ENCODE results near the gene SCRN2. TPM values are rescaled to one million over a fixed set of nuclear protein-coding genes. Genes with fewer than 3 reads are reported as not detected.
A peak's percentile ranks its signal among the peaks of the same experiment; 100 is the strongest.

SCRN2 gene
- total RNA-seq, 1 experiment from 2014 or later, result 27.3 TPM

GRCh38 chr17:47846716-47847340 lies 5.8 kb upstream of the SCRN2 start:
- no peak for DNase-seq (ENCODE audit: low spot score)

- DNase-seq (ENCODE audit: low spot score), result no peak
These were observed 4.6 kb upstream of the SCRN2 start for GRCh38 chr17:47845716-47846075.

DNA sequence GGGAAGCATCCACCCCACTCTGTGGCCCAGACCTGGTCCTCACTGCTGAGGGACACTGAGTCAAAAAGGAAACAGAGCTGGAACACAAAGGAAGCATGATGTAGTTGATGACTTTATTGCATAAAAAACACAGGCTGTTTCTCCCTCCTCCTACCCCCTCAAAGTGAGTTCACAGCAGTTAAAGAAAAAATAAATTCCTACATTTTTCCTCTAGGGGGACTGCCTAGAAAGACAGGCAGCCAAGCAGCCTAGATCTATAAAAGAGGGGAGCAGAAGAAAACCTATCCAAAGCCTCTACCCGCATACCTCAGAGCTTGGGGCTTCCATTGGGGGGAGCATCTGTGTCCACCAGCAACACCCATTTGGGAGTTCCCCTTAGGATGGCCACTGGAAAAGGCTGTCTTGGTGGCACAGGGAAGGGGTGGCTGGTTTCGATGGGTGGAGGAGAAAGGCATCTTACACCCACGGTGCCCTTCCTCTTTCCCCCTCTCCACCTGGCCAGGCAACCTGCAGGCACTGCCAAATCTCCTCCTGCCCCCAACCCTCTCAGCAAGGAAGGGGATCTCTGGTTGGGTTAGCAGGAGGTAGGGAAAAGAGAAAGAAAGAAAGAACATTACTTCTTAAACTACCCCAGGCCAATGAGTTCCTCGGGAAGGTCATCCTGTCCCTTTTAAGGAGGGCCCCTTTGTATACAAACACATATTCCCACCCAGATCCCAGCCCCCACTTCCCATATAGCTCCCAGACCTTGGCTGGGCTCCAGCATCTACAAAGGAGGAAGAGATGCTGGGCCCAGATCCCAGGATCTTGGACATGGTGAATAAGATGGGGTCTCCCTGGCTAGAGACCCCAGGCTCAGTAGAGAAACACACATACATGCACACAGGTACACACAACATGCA lies 4.0 kb upstream of the SCRN2 start:
- DNase-seq (ENCODE audit: low spot score), result peak; percentile 32

GRCh38 chr17:47844227-47844626 lies 3.2 kb upstream of the SCRN2 start:
- peak; percentile 49 for DNase-seq (ENCODE audit: low spot score)

DNA sequence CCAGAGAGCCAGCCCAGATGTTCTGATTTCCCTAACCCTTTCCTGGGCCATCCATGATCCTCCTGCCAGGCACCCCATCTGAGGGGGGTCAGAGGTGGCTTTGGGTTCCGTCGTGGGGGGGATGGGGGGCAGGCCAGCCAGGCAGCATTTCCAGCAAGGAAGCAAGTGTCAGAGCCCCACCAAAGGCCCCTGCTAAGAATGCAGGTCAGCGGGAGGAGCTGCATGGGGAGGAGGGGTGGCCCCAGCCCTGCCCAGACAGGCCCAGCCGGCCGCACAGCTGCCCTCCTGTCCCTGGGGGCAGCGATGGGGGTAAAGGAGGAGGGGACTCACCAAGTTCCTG lies 2.3 kb upstream of the SCRN2 start:
- DNase-seq (ENCODE audit: low spot score), result no peak

DNA sequence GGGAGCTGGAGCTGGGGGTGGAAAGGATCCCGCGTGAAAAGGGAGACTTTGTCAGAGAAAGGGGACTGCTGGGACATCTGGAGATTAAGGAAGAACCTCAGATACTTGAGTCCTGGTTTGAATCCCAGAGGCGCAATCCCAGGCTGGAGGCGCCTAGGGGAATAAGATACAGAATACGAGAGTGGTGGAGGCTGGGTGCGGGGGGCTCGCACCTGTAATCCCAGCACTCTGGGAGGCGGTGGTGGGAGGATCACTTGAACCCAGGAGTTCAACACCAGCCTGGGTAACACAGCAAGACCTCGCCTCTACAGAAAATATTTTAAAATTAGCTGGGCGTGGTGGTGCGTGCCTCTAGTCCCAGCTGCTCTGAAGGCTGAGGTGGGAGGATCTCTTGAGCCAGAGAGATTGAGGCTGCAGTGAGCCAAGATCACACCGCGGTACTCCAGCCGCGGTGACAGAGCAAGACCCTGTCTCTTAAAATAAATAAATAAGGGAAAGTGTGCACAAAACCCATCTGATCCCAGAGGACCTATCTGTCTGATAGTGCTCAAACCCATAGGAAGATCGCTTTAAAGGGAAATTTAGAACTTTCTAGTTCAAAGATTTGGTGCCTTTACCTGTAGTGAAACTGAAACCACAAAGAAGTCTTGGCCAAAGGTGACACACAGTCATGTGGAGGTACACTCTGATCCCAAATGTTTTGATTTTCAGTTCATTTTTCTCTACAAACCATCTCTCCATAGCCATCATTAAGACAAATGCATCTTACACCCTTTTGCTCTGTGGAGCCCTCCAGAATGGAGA lies 617 bp upstream of the SCRN2 start:
- DNase-seq (ENCODE audit: low spot score), result no peak

DNA sequence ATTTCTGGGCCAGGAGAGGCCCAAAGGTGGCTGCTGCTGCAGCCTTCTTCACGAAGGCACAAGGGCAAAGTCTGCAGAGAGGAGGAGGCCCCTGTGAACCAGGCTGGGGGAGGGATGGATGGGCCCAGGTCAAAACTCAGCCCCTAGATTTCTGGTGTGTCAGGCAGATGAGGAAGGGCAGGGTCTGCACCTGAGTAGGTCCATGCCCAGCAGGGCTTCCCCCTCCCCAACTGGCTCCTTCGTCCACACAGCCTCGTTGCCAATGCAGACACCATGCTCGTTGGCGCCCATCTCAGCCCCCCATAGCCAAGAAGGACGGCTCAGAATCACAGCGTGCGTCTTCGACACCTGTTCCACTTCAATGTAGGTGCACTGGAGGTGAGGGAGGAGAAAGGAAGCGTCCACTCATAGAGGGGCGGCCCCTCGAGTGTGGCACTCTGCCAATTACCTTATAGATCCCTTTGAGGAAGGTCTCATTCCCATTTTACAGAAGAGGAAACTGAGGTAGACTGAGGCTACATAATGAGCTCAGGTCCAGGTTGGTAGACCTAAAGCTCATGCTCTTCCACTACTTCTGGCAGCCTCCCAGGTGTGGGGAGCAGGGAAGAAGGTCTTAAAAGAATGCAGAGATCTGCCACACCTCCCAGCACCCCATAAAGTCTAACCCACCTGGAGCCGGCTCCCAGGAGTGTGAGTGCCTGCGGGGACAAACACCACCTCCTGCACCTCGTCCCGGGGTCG lies 902 bp downstream of the SCRN2 start:
- DNase-seq (ENCODE audit: low spot score), result peak; percentile 22

- DNase-seq (ENCODE audit: low spot score), result no peak
These were observed 2.0 kb downstream of the SCRN2 start for GRCh38 chr17:47839071-47839470.

DNA sequence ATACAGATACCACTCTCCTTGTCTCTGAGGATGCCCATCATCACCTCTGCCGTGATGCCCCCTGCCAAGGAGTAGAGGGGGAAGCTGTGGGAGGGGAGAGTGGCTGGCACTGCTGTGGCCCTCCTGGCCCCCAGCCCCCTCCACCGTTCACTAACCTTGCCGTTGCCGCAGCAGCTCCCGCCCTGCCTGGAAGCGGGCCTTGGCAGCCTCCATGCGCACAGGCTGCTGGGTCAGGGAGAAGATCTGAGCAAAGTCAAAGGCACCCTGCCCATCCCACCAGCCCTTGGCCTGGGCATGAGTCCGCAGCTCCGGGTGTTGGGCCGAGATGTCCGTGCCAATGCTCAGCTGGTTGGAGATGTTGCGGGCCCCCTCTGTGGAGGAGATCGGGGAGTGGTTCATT lies 2.4 kb downstream of the SCRN2 start:
- DNase-seq (ENCODE audit: low spot score), result no peak

DNA sequence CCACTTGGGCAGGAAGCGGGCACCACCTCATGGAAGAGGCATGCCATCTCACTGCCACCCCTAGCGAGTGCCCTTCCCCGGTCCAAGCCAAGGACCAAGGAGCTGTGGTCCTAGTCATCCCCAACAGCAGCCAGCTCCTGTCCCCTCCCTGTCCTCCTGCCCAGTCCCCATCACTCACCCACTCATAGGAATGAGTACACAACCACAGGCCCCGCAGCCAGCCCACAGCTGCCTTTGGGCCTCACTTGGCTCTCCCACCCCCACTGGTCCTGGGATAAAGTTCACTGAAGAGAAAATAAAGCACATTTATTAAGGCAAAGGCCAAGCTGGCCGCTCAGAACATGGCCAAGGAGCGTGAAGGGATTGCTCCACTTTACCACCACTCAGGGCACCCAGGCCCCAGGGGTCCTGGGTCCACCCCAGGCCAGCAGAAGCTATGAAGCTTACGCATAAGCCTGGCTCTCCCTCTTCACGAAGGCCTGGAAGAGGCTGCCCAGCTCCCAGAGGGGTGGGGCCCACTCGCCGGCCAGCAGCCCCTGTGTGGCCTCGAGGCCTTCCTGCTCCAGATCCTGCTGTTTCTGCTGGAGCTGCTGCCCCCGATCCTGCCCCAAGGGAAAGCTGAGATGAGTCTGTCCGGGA lies 3.6 kb downstream of the SCRN2 start:
- DNase-seq (ENCODE audit: low spot score), result no peak

DNA sequence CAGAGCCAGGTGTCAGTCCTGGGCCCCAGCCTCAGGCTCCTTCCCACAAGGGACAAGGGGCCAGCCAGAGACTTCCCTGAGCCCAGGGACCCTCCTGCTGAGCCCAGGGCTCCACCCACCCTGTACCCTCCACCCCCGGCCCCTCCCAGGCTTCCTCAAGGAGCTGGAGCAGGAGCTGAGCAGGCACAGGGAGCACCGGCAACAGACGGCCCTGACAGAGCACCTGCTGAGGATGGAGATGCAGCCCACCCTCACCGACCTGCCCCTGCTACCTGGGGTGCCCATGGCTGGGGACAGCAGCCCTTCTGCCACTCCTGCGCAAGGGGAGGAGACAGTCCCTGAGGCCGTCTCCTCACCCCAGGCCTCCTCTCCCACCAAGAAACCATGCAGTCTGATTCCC lies 4.5 kb downstream of the SCRN2 start:
- DNase-seq (ENCODE audit: low spot score), result no peak

DNA sequence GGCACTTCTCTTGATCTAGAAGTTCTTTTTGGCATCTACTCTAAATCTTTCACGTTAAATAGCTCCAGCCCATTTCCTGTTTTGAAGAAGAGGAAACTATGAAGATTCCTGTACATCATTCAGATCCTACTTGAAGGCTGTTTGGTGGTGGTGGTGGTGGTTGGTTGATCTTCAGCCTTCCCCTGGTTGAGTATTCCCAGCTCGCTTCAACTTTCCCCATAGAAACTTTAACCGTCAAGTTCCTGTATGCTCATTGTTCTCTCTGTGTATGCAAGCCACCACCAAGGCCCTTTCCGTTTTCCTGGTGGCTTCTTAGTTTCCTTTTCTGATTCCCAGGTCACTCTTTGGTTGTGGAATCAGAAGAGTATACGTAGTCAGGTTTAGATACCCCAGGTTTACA lies 6.3 kb downstream of the SCRN2 start:
- no peak for DNase-seq (ENCODE audit: low spot score)

DNA sequence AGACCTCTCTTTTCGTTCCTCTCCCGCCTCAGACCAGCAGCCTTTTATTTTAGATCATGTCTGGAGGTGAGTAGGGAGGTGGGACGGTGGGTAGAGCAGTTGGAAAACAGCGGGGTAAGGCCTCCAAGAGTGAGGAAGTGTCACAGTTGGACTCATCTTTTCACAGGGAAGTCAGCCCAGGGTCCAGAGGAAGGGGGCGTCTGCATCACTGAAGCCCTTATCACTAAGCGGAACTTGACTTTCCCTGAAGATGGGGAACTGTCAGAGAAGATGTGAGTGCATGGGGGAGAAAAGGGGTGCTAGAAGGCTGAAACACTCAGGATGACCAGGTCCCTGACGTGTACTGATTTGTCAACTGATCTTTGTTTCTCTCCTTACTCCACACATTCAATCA lies 9.1 kb downstream of the SCRN2 start:
- no peak for DNase-seq (ENCODE audit: low spot score)

DNA sequence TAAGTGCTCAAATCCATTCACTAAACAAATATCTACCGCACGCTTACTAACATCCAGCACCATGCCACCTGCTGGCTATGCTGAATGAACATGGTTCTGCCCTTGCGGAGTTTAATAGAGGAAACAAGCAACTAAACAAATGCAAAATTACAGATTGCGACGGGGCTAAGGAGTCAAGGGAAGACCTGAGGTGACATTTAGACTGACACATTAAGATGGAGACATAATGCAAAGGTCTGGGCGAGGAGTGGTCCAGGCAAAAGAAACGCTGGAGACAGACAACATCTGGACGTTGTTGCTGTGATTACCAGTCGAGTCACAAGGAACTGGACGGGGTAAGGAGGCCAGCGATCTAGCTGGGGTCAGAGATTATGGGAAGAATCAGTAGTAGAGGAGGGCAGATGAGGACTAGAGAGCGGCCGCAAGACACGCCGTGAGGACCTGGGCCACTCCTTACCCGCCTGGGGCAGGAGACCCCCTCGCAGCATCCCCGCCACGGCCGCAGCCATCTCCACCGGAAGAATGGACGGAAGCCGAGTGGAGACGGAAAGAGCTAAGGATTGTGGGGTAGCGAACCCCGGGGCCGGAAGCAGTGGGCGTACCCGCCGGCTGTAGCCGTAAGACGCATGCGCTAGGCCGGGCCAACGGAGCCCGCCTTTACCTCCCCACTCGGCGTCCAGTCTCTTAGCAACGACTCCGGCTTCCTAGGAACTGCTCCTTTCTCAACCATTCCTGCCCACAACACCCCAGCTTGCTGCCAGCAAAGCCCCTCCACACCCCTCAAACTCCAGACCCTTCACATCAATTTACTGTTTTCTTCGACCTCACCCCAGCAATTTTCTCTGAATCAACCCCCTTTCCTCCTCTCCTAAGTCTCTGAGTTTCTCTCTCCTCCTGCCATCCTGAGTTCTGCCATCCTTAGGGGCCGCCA lies 9.8 kb downstream of the SCRN2 start, which contains the start of the genes LRRC46 and MRPL10:
LRRC46 (plus strand) TSS at position 668 of the 931 bp plus-strand sequence. CDS start 320 bp downstream, outside the sequence.
MRPL10 (minus strand) TSS at position 539 of the 931 bp plus-strand sequence; CDS start at position 509, 30 bp downstream.
- DNase-seq (ENCODE audit: low spot score), result peak; percentile 96

- no peak for DNase-seq (ENCODE audit: low spot score)
These were observed 10.6 kb downstream of the SCRN2 start for GRCh38 chr17:47830396-47831002.

- no peak for DNase-seq (ENCODE audit: low spot score)
These were observed 11.2 kb downstream of the SCRN2 start for GRCh38 chr17:47829870-47830269.

DNA sequence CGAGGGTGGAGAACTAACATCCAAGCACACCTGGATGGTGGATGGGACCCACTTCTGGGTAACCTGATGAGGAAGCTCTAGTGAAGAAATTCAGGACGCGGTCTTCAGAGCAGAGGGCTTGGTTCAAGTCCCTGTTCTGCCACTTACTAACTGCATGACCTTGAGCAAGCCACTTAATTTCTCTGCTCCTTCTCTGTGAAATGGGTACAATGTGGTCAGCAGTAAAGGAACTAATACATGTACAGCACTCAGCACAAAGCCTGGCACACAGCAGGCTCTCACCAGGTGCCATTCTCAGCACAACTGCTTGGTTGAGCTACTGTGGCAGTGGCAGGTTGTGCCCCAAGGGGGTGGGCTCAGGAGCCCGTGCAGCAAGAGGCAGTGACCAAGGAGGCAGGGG lies 17.6 kb downstream of the SCRN2 start:
- DNase-seq (ENCODE audit: low spot score), result no peak

DNA sequence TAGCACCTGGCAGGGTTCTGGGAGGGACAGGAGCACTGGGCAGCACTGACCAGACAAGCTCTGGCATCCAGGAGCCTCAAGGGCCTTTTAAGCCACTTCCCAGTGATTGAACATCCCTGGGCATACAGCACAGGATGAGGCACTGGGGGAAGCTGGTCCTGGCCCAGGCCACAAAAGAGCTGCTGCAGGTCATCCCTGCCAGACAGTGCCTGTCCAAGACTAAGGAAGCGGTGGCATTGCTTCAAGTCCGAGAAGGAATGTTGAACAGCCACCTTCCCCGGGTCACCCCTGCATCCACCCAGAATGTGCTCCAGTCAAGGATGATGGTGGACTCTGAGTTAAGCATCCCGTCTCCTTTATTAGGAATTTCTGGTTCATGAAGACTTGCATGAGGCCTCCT lies 18.3 kb downstream of the SCRN2 start:
- no peak for DNase-seq (ENCODE audit: low spot score)

Data from HT-29 (cell line).